B cell (primary cell): ENCODE results near the gene CRCP. TPM values are rescaled to one million over a fixed set of nuclear protein-coding genes. Genes with fewer than 3 reads are reported as not detected.
"Not testable (repeated sequence)": the region's sequence is repeated elsewhere in the genome, so short reads cannot be mapped to it uniquely, and the experiment has no call there.

Experiments used
- ATAC-seq: fragments of 200-7000 bp; cut with Tn5 transposase; one replicate; pipeline ENCODE4 v1.10.0; 2021; ENCODE audit warnings: low read depth, mild to moderate bottlenecking, moderate number of reproducible peaks, moderate library complexity
- CTCF ChIA-PET: fragments of 350-600 bp; sonication (Branson Sonifier 250); formaldehyde crosslinking; loops from one replicate; lab custom pipeline; 2021; ENCODE audit warnings: antibody characterized with exemption, inconsistent platforms; lab: Charles Lee
- POLR2A ChIA-PET: fragments of 350-600 bp; sonication (Branson Sonifier 250); formaldehyde crosslinking; loops from one replicate; lab custom pipeline; 2021; ENCODE audit warnings: antibody characterized with exemption; lab: Charles Lee
- DNase-seq: peaks from one replicate; pipeline ENCODE4 v3.0.0; 2013
- H2AFZ ChIP-seq: 2 replicates; pipeline ENCODE4 v1.6.1; 2012; ENCODE audit warnings: mild to moderate bottlenecking, low read depth, low read length; ENCODE audit not compliant: insufficient read depth, poor library complexity, severe bottlenecking
- H3K27ac ChIP-seq, 2 donors: 1 replicate in 1 of 2; 2 replicates in 1 of 2; pipeline ENCODE4 v1.5.1; 2012 to 2013; ENCODE audit warnings: low read length in 2 of 2, mild to moderate bottlenecking in 2 of 2, moderate library complexity in 1 of 2
- H3K27me3 ChIP-seq, 4 experiments: fragments of 200-600 bp in 1 of 4; sonication (generic) in 1 of 4; replicated peaks in 1 of 4; 1 replicate in 2 of 4; 2 replicates in 2 of 4; pipeline versions ENCODE4 v1.6.1 to v1.7.0; 2013 to 2016; ENCODE audit warnings: low read length in 3 of 4, mild to moderate bottlenecking in 2 of 4, mixed read lengths in 1 of 4, moderate library complexity in 1 of 4; ENCODE audit not compliant: insufficient read depth in 4 of 4, control insufficient read depth in 3 of 4; ENCODE audit errors: control extremely low read depth in 1 of 4
- H3K36me3 ChIP-seq, 2 experiments: replicated peaks in 1 of 2; 1 replicate in 1 of 2; 2 replicates in 1 of 2; pipeline versions ENCODE4 v1.6.1 to v1.7.1; 2013; ENCODE audit warnings: low read length in 1 of 2; ENCODE audit not compliant: insufficient read depth in 2 of 2, control insufficient read depth in 1 of 2; ENCODE audit errors: control extremely low read depth in 1 of 2, extremely low read depth in 1 of 2
- H3K4me1 ChIP-seq, 2 donors: fragments of 200-600 bp in 1 of 2; sonication (generic) in 1 of 2; 1 replicate in 1 of 2; 2 replicates in 1 of 2; pipeline versions ENCODE4 v1.5.1 to v1.6.1; 2013 to 2017; ENCODE audit warnings: low read length in 2 of 2; ENCODE audit not compliant: control insufficient read depth in 2 of 2, insufficient read depth in 2 of 2
- H3K4me2 ChIP-seq: replicated peaks from 2 replicates; pipeline ENCODE3; 2012; ENCODE audit warnings: mild to moderate bottlenecking, low read depth, low read length; ENCODE audit not compliant: poor library complexity, severe bottlenecking
- H3K4me3 ChIP-seq, 5 experiments: fragments of 200-600 bp in 1 of 5; sonication (generic) in 1 of 5; 1 replicate in 3 of 5; 2 replicates in 2 of 5; pipeline versions ENCODE4 v1.5.1 to v1.7.0; 2011 to 2016; ENCODE audit warnings: low read length in 4 of 5, mild to moderate bottlenecking in 4 of 5, low read depth in 2 of 5, control low read depth in 1 of 5, moderate library complexity in 1 of 5; ENCODE audit not compliant: insufficient read depth in 1 of 5; ENCODE audit errors: control extremely low read depth in 1 of 5, extremely low read depth in 1 of 5
- H3K79me2 ChIP-seq: fragments of 200-600 bp; sonication (generic); one replicate; pipeline ENCODE4 v1.6.0; 2016; ENCODE audit warnings: low read length; ENCODE audit not compliant: control insufficient read depth, insufficient read depth
- H3K9ac ChIP-seq: fragments of 200-600 bp; sonication (generic); 2 replicates; pipeline ENCODE4 v1.6.1; 2017; ENCODE audit warnings: mild to moderate bottlenecking, low read length, moderate library complexity
- H3K9me3 ChIP-seq, 3 donors: one replicate each; pipeline versions ENCODE4 v1.6.1 to v1.7.1; 2013; ENCODE audit warnings: low read length in 2 of 3; ENCODE audit not compliant: control insufficient read depth in 2 of 3, insufficient read depth in 1 of 3; ENCODE audit errors: control extremely low read depth in 1 of 3
- H4K20me1 ChIP-seq: 2 replicates; pipeline ENCODE4 v1.6.0; 2012; ENCODE audit warnings: mild to moderate bottlenecking, low read length; ENCODE audit not compliant: insufficient read depth, control insufficient read depth, poor library complexity, severe bottlenecking
- H3K27ac Mint-ChIP-seq: one replicate; pipeline ENCODE4 v1.8.0; 2021; ENCODE audit warnings: mixed read lengths
- H3K27me3 Mint-ChIP-seq: one replicate; pipeline ENCODE4 v1.8.0; 2021; ENCODE audit warnings: mixed read lengths
- H3K4me1 Mint-ChIP-seq: one replicate; pipeline ENCODE4 v1.8.0; 2021; ENCODE audit warnings: mixed read lengths
- H3K4me3 Mint-ChIP-seq: one replicate; pipeline ENCODE4 v1.8.0; 2021; ENCODE audit warnings: mixed read lengths
- H3K9me3 Mint-ChIP-seq: one replicate; pipeline ENCODE4 v1.8.0; 2022; ENCODE audit warnings: mixed read lengths; ENCODE audit not compliant: insufficient read depth
- EZH2 ChIP-seq: IDR thresholded peaks from 2 replicates; pipeline ENCODE4 v1.6.1; 2012; ENCODE audit warnings: borderline replicate concordance, low read depth, mild to moderate bottlenecking, moderate library complexity, low read length; ENCODE audit not compliant: insufficient read depth, poor library complexity, severe bottlenecking
- WGBS: methylation state at CpG from one replicate; pipeline ENCODE4 v1.1.5; 2013; ENCODE audit warnings: missing lambda C conversion rate; ENCODE audit not compliant: insufficient coverage; 5-methylcytosine and 5-hydroxymethylcytosine counted together
- intact Hi-C: fragments of 100-400 bp; cut with micrococcal nuclease; formaldehyde crosslinking; loops from one replicate; pipeline ENCODE4 v1.10.0; 2022
- polyA plus RNA-seq: library from polyadenylated mRNA; depleted of rRNA; stranded (reverse); fragments of >200 nt; gene quantifications from 2 replicates; pipeline ENCODE4 v1.2.3, GENCODE V29; 2012
- total RNA-seq, 2 donors: library from RNA; stranded (reverse); fragments of 120-200 nt in 1 of 2; gene quantifications; 1 replicate in 1 of 2; 2 replicates in 1 of 2; pipeline versions ENCODE4 v1.2.3 to v1.2.4, GENCODE V29; 2013 to 2022
- TF ChIP-seq, protein P1 (sequence below): fragments of 200-600 bp; IDR thresholded peaks from one replicate; pipeline ENCODE4 v1.8.0; 2022; ENCODE audit warnings: antibody characterized with exemption, mild to moderate bottlenecking

CRCP gene
- total and polyA plus RNA-seq, 2 donors (not counting 1 experiment from before 2014, with no cell fraction given) = 20.8 to 39.6 TPM

DNA sequence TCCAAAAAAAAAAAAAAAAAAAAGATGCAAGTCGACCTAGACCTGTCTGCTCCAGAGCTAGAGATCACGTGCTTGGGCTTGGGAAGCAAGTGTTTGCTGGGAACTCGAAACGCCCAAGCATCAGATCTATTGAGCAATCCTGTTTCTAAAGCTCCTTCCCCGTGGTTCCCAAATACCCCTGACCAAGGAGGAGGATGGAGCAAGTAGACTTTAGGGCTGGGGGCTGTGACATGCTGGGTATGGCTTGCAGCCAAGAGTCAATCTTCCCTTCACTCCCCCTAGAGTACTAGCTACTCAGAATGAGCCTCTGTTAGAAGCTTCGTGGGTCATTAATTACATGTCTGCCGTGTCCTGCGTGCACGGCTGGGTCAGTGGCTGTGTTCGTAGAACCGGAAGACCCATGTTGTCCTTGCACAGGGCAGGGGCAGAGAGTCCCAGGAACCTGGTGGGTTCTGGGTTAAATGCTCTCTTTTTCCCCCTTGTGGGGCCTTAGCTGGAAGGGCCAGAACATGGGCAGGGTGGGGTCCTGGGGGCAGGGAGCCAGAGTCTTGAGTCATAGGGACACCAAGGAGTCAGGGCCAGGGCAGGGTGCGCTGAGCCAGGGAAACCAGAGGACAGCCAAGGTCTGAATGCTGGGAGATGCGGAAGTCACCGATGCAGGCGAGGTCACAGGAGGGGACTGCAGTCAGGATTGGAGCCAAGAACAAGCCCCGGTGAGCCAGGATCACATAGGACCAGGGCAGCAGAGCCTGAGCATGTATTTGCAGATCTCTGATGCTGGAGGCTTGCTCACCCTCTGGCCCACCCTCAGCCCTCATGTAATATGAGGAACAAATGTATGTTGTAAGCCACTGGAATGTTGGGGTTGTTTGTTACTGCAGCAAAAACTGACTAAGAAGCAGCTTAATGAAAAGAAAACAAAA is 55.9 kb downstream of the CRCP start:
- no peaks in the 10 kb centered on the region for H3K27me3 ChIP-seq
- TF ChIP-seq EZH2 = no peak
- TF ChIP-seq, protein P1, sequence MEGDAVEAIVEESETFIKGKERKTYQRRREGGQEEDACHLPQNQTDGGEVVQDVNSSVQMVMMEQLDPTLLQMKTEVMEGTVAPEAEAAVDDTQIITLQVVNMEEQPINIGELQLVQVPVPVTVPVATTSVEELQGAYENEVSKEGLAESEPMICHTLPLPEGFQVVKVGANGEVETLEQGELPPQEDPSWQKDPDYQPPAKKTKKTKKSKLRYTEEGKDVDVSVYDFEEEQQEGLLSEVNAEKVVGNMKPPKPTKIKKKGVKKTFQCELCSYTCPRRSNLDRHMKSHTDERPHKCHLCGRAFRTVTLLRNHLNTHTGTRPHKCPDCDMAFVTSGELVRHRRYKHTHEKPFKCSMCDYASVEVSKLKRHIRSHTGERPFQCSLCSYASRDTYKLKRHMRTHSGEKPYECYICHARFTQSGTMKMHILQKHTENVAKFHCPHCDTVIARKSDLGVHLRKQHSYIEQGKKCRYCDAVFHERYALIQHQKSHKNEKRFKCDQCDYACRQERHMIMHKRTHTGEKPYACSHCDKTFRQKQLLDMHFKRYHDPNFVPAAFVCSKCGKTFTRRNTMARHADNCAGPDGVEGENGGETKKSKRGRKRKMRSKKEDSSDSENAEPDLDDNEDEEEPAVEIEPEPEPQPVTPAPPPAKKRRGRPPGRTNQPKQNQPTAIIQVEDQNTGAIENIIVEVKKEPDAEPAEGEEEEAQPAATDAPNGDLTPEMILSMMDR = no peak
- Mint-ChIP-seq H3K9me3 (no peaks in the 10 kb centered on the region), H3K27ac (no peak overlapping the region), H3K4me1 (peaks cover 2% of the 10 kb centered on the region), H3K27me3 (no peaks in the 10 kb centered on the region), H3K4me3 (no peak overlapping the region)
- no peak overlapping the region for H3K4me2 ChIP-seq
- H3K4me3 ChIP-seq = no peak overlapping the region
- ATAC-seq (no peak), DNase-seq (no peak)
- H4K20me1 ChIP-seq = no peaks in the 10 kb centered on the region
- no peaks in the 10 kb centered on the region for H3K79me2 ChIP-seq
- H3K27ac ChIP-seq = no peak overlapping the region
- H3K36me3 ChIP-seq = no peaks in the 10 kb centered on the region
- no peak overlapping the region for H2AFZ ChIP-seq
- WGBS = 80% methylated on average over 11 of the region's 16 CpGs
- no peak overlapping the region for H3K9ac ChIP-seq
- POLR2A ChIA-PET = no interaction called here
- no peaks in the 10 kb centered on the region for H3K9me3 ChIP-seq
- CTCF ChIA-PET = no interaction called here
- H3K4me1 ChIP-seq = no peaks in the 10 kb centered on the region
- intact Hi-C loops = no loop called here

DNA sequence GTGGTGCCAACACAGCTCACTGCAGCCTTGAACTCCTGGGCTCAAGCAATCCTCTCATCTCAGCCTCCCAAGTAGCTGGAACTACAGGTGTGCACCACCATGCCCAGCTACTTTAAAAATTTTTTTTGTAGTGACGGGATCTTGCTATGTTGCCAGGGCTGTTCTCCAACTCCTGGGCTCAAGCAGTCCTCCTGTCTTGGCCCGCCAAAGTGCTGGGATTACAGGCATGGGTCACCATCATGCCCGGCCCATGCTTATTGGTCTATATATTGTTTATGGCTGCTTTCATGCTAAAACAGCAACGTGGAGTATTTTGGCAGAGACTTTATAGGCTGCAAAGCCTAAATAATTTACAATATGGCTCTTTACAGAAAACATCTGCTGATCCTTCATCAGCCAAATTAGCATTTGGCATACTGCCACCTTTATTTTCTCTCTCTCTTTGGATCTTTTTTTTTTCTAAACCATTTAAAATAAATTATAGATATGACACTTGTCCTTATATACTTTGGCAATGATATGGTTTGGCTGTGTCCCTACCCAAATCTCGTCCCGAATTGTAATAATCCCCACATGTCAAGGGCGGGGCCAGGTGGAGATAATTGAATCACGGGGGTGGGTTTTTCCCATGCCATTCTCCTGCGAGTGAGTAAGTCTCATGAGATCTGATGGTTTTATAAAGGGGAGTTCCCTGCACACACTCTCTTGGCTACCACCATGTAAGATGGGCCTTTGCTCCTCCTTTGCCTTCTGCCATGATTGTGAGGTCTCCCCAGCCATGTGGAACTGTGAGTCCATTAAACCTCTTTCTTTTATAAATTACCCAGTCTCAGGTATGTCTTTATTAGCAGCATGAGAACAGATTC is 58.1 kb downstream of the CRCP start:
- 93% methylated on average over 4 of the region's 9 CpGs for WGBS
- H3K9me3 ChIP-seq, H3K27ac ChIP-seq, H2AFZ ChIP-seq, intact Hi-C loops, H3K79me2 ChIP-seq, H4K20me1 ChIP-seq, H3K4me1 Mint-ChIP-seq, CTCF ChIA-PET, H3K9ac ChIP-seq, H3K4me3 ChIP-seq, H3K27me3 ChIP-seq, POLR2A ChIA-PET, H3K4me3 Mint-ChIP-seq, H3K36me3 ChIP-seq, H3K27ac Mint-ChIP-seq, DNase-seq, H3K27me3 Mint-ChIP-seq, H3K9me3 Mint-ChIP-seq, ATAC-seq, H3K4me1 ChIP-seq, H3K4me2 ChIP-seq: not testable (repeated sequence)
